HepG2 (cell line): ENCODE data around the gene NDUFS4. TPM values are rescaled to one million over a fixed set of nuclear protein-coding genes. Genes with fewer than 3 reads are reported as not detected.

ENCODE experiments used
- CERS6 ChIP-seq: sonication (generic); formaldehyde crosslinking; IDR thresholded peaks from 2 replicates; pipeline ENCODE4 v1.5.0; 2020; ENCODE audit warnings: missing genetic modification reagents
- FOXA1 ChIP-seq, 2 experiments: fragments of 450-650 bp in 1 of 2; sonication (generic) in 1 of 2; formaldehyde crosslinking in 1 of 2; IDR thresholded peaks; 2 replicates each; pipeline versions ENCODE4 v1.4.0 to v1.6.1; 2016 to 2020; ENCODE audit warnings: missing genetic modification reagents in 1 of 2
- IKZF4 ChIP-seq: sonication (generic); formaldehyde crosslinking; IDR thresholded peaks from 2 replicates; pipeline ENCODE4 v1.5.1; 2020; ENCODE audit warnings: borderline replicate concordance, mild to moderate bottlenecking, low read depth, missing genetic modification reagents; ENCODE audit errors: not compliant biosample characterization
- KDM6A ChIP-seq: IDR thresholded peaks from 2 replicates; pipeline ENCODE4 v1.6.1; 2016; ENCODE audit warnings: low read depth
- MAFK ChIP-seq, 2 experiments: IDR thresholded peaks in 1 of 2; conservative IDR thresholded peaks in 1 of 2; 2 replicates each; pipeline ENCODE4 v1.6.1; 2011; ENCODE audit warnings: improper control_type of control experiment in 2 of 2, low read length in 2 of 2
- PLSCR1 ChIP-seq: sonication (generic); formaldehyde crosslinking; IDR thresholded peaks from 2 replicates; pipeline ENCODE4 v1.5.0; 2020; ENCODE audit warnings: missing genetic modification reagents, mild to moderate bottlenecking, borderline replicate concordance
- SATB2 ChIP-seq: sonication (generic); formaldehyde crosslinking; IDR thresholded peaks from 2 replicates; pipeline ENCODE4 v1.5.0; 2020; ENCODE audit warnings: missing genetic modification reagents
- SKIL ChIP-seq: sonication (generic); formaldehyde crosslinking; IDR thresholded peaks from 2 replicates; pipeline ENCODE4 v1.8.0; 2022; ENCODE audit warnings: missing genetic modification reagents, mild to moderate bottlenecking, moderate library complexity, borderline replicate concordance
- ZBTB40 ChIP-seq, 2 experiments: fragments of 450-650 bp in 1 of 2; sonication (generic) in 1 of 2; formaldehyde crosslinking in 1 of 2; IDR thresholded peaks; 2 replicates each; pipeline versions ENCODE4 v1.6.1 to v1.8.0; 2016 to 2022; ENCODE audit warnings: antibody characterized with exemption in 1 of 2, mild to moderate bottlenecking in 1 of 2, missing genetic modification reagents in 1 of 2
- ZNF232 ChIP-seq: sonication (generic); formaldehyde crosslinking; IDR thresholded peaks from 2 replicates; pipeline ENCODE4 v1.4.0; 2020; ENCODE audit warnings: missing genetic modification reagents, borderline replicate concordance
- ZNF280B ChIP-seq: sonication (generic); formaldehyde crosslinking; IDR thresholded peaks from 2 replicates; pipeline ENCODE4 v1.5.0; 2020; ENCODE audit warnings: missing genetic modification reagents, mild to moderate bottlenecking, borderline replicate concordance
- ZNF441 ChIP-seq: sonication (generic); formaldehyde crosslinking; IDR thresholded peaks from 2 replicates; pipeline ENCODE4 v1.7.0; 2021; ENCODE audit warnings: missing genetic modification reagents, borderline replicate concordance
- polyA plus RNA-seq, 8 experiments: library from polyadenylated mRNA; depleted of rRNA in 3 of 8; stranded (reverse) in 7 of 8; unstranded in 1 of 8; fragments of >200 nt; fragmentation: Illumina TruSeq in 4 of 8; extraction: Trizol in 4 of 8; gene quantifications; 2 replicates each; pipeline versions ENCODE4 v1.2.1 to v1.2.3, GENCODE V29; 2011 to 2016; ENCODE audit warnings: low read depth in 4 of 8, missing spikeins in 1 of 8, mixed read lengths in 1 of 8; ENCODE audit not compliant: insufficient read depth in 1 of 8
- total RNA-seq, 5 experiments: library from RNA; depleted of rRNA; stranded (reverse); fragments of >200 nt; fragmentation: Illumina TruSeq; extraction: Trizol; gene quantifications; 2 replicates each; pipeline ENCODE4 v1.2.3, GENCODE V29; 2016; ENCODE audit warnings: low read depth in 1 of 5

Gene NDUFS4
- total and polyA plus RNA-seq, 2 of the 13 experiments (the other 11 are each of a cell fraction or from before 2014, with no cell fraction given), result 121 to 126 TPM

GRCh38 chr5:53560506-53561191 is at the start of gene NDUFS4 (continued):
- no peak for TF ChIP-seq ZBTB40 (IDR thresholded peaks at IDR 0.05)
- TF ChIP-seq ZBTB40 (CRISPR knock-in tag; IDR thresholded peaks at IDR 0.05), result peak; percentile 53; the same call in 1 of the 2 replicates
- TF ChIP-seq SATB2 (CRISPR knock-in tag), result no peak
- TF ChIP-seq CERS6, result no peak
- TF ChIP-seq ZNF280B (CRISPR knock-in tag), result 0 out of 2 replicates have a peak, but pooled peaks have one; percentile 54
- TF ChIP-seq MAFK (conservative IDR thresholded peaks at IDR 0.05 in 1 of 2, IDR thresholded peaks at IDR 0.05 in 1 of 2; ENCODE audit: low read length in 2 of 2), result no peak
- TF ChIP-seq FOXA1 (IDR thresholded peaks at IDR 0.05), result no peak
- TF ChIP-seq FOXA1 (CRISPR knock-in tag; IDR thresholded peaks at IDR 0.05), result peak; percentile 26; the same call in 1 of the 2 replicates
- TF ChIP-seq PLSCR1, result no peak
- TF ChIP-seq ZNF232, result peak; percentile 52; the same call in 1 of the 2 replicates
- 0 out of 2 replicates have a peak, but pooled peaks have one; percentile 43 for TF ChIP-seq SKIL (CRISPR knock-in tag)
- 0 out of 2 replicates have a peak, but pooled peaks have one; percentile 15 for TF ChIP-seq ZNF441
- TF ChIP-seq IKZF4 (CRISPR knock-in tag), result peak; percentile 75
- no peak for TF ChIP-seq KDM6A
